Central memory CD4-positive, alpha-beta T cell (primary cell): ENCODE data around the gene CACNA1D.

ENCODE experiments used
- DNase-seq: peaks from one replicate; pipeline ENCODE4 v3.0.0; 2022

CACNA1D gene

GRCh38 chr3:53495520-53496391 is 1.3 kb downstream of the CACNA1D start:
- no peak for DNase-seq

GRCh38 chr3:53496392-53496670 is 1.9 kb downstream of the CACNA1D start:
- no peak for DNase-seq

- DNase-seq: no peak
Measured at GRCh38 chr3:53496984-53497383, 2.6 kb downstream of the CACNA1D start.

GRCh38 chr3:53498806-53499641 is 4.6 kb downstream of the CACNA1D start:
- no peak for DNase-seq

- DNase-seq: no peak
Measured at GRCh38 chr3:53500165-53500777, 5.9 kb downstream of the CACNA1D start.

GRCh38 chr3:53501178-53501577 is 6.8 kb downstream of the CACNA1D start:
- DNase-seq: no peak

GRCh38 chr3:53502737-53503136 is 8.3 kb downstream of the CACNA1D start:
- DNase-seq: no peak

GRCh38 chr3:53503195-53503594 is 8.8 kb downstream of the CACNA1D start:
- no peak for DNase-seq

GRCh38 chr3:53506110-53506762 is 11.8 kb downstream of the CACNA1D start:
- no peak for DNase-seq

GRCh38 chr3:53506763-53507145 is 12.3 kb downstream of the CACNA1D start:
- DNase-seq: no peak

GRCh38 chr3:53509494-53509893 is 15.1 kb downstream of the CACNA1D start:
- no peak for DNase-seq

GRCh38 chr3:53510508-53510907 is 16.1 kb downstream of the CACNA1D start:
- no peak for DNase-seq

- no peak for DNase-seq
Measured at GRCh38 chr3:53511246-53511645, 16.8 kb downstream of the CACNA1D start.

GRCh38 chr3:53513556-53514190 is 19.3 kb downstream of the CACNA1D start:
- no peak for DNase-seq

GRCh38 chr3:53516339-53516738 is 21.9 kb downstream of the CACNA1D start:
- no peak for DNase-seq

- no peak for DNase-seq
Measured at GRCh38 chr3:53518495-53518981, 24.1 kb downstream of the CACNA1D start.

- DNase-seq: no peak
Measured at GRCh38 chr3:53519065-53519709, 24.8 kb downstream of the CACNA1D start.

- no peak for DNase-seq
Measured at GRCh38 chr3:53523346-53523745, 28.9 kb downstream of the CACNA1D start.

- DNase-seq: no peak
Measured at GRCh38 chr3:53524566-53524965, 30.2 kb downstream of the CACNA1D start.

GRCh38 chr3:53525765-53526703 is 31.6 kb downstream of the CACNA1D start:
- DNase-seq: no peak

GRCh38 chr3:53526704-53527055 is 32.3 kb downstream of the CACNA1D start:
- DNase-seq: no peak
